GM12891 (cell line): ENCODE results near the gene PTPRN2.

Experiments
- DNase-seq: peaks from one replicate; pipeline ENCODE4 v3.0.0; 2011; ENCODE audit warnings: low spot score; ENCODE audit not compliant: insufficient read length
- FAIRE-seq: peaks from 2 replicates; lab custom pipeline; 2011; peaks lifted over from hg19 to GRCh38; lab: Jason Lieb, UNC
- PAX5 ChIP-seq: IDR thresholded peaks from 2 replicates; pipeline ENCODE4 v1.6.1; 2011; ENCODE audit warnings: low read length, moderate library complexity, mild to moderate bottlenecking; ENCODE audit not compliant: insufficient read depth, severe bottlenecking
- POLR2A ChIP-seq: IDR thresholded peaks from 2 replicates; pipeline ENCODE4 v1.6.1; 2011; ENCODE audit warnings: low read depth, low read length, control low read depth
- POLR2AphosphoS5 ChIP-seq: IDR thresholded peaks from 2 replicates; pipeline ENCODE4 v1.6.1; 2011; ENCODE audit warnings: low read depth, low read length, control low read depth
- POU2F2 ChIP-seq: IDR thresholded peaks from 2 replicates; pipeline ENCODE4 v1.6.1; 2011; ENCODE audit warnings: low read depth, mild to moderate bottlenecking, control low read depth, low read length, moderate library complexity
- SPI1 ChIP-seq: IDR thresholded peaks from 2 replicates; pipeline ENCODE4 v1.6.1; 2011; ENCODE audit warnings: low read depth, low read length, control low read depth
- TAF1 ChIP-seq: IDR thresholded peaks from 2 replicates; pipeline ENCODE4 v1.6.1; 2011; ENCODE audit warnings: low read depth, low read length, control low read depth

Gene PTPRN2

GRCh38 chr7:157527686-157528085 is 1059.9 kb downstream of the PTPRN2 start:
- FAIRE-seq (no peak), DNase-seq (no peak)
- no peak for TF ChIP-seq PAX5
- TF ChIP-seq SPI1: no peak
- no peak for TF ChIP-seq POU2F2
- TF ChIP-seq POLR2AphosphoS5: no peak
- TF ChIP-seq TAF1: no peak
- TF ChIP-seq POLR2A: no peak

GRCh38 chr7:157526913-157527634 is 1060.5 kb downstream of the PTPRN2 start:
- DNase-seq (no peak), FAIRE-seq (no peak)
- TF ChIP-seq POLR2AphosphoS5: no peak
- TF ChIP-seq PAX5: no peak
- no peak for TF ChIP-seq POU2F2
- no peak for TF ChIP-seq SPI1
- no peak for TF ChIP-seq POLR2A
- TF ChIP-seq TAF1: no peak

GRCh38 chr7:157526005-157526912 is 1061.4 kb downstream of the PTPRN2 start:
- TF ChIP-seq SPI1: no peak
- TF ChIP-seq PAX5: no peak
- TF ChIP-seq POLR2AphosphoS5: no peak
- no peak for TF ChIP-seq POLR2A
- no peak for TF ChIP-seq POU2F2
- TF ChIP-seq TAF1: no peak
- FAIRE-seq: no peak
- DNase-seq: no peak

- FAIRE-seq: no peak
- TF ChIP-seq POU2F2 (no peak), TAF1 (no peak), POLR2A (no peak), POLR2AphosphoS5 (no peak), PAX5 (no peak), SPI1 (no peak)
Observed at GRCh38 chr7:157525491-157525915, 1062.1 kb downstream of the PTPRN2 start.

GRCh38 chr7:157524731-157525130 is 1062.9 kb downstream of the PTPRN2 start:
- FAIRE-seq (no peak), DNase-seq (no peak)

More at GRCh38 chr7:157525491-157525915, 1062.1 kb downstream of the PTPRN2 start:
- DNase-seq: no peak

GRCh38 chr7:157523766-157524421 is 1063.7 kb downstream of the PTPRN2 start:
- DNase-seq: no peak
- TF ChIP-seq SPI1: no peak
- TF ChIP-seq POLR2A: no peak
- TF ChIP-seq PAX5: no peak
- no peak for FAIRE-seq

More at GRCh38 chr7:157524731-157525130, 1062.9 kb downstream of the PTPRN2 start:
- TF ChIP-seq POU2F2 (no peak), PAX5 (no peak), SPI1 (no peak), TAF1 (no peak), POLR2A (no peak), POLR2AphosphoS5 (no peak)

GRCh38 chr7:157523371-157523765 is 1064.3 kb downstream of the PTPRN2 start:
- TF ChIP-seq POLR2A (no peak), TAF1 (no peak), POU2F2 (no peak), PAX5 (no peak), SPI1 (no peak), POLR2AphosphoS5 (no peak)
- FAIRE-seq (no peak), DNase-seq (no peak)

- TF ChIP-seq TAF1: no peak
- DNase-seq (no peak), FAIRE-seq (no peak)
Observed at GRCh38 chr7:157522954-157523353, 1064.7 kb downstream of the PTPRN2 start.

GRCh38 chr7:157522189-157522588 is 1065.4 kb downstream of the PTPRN2 start:
- DNase-seq (no peak), FAIRE-seq (no peak)
- TF ChIP-seq POU2F2: no peak
- no peak for TF ChIP-seq POLR2AphosphoS5
- no peak for TF ChIP-seq PAX5
- no peak for TF ChIP-seq POLR2A
- TF ChIP-seq SPI1: no peak
- no peak for TF ChIP-seq TAF1
